ENCODE results near the gene NPC1.
A peak's percentile ranks its signal among the peaks of the same experiment; 100 is the strongest.

The NPC1 gene

DNA sequence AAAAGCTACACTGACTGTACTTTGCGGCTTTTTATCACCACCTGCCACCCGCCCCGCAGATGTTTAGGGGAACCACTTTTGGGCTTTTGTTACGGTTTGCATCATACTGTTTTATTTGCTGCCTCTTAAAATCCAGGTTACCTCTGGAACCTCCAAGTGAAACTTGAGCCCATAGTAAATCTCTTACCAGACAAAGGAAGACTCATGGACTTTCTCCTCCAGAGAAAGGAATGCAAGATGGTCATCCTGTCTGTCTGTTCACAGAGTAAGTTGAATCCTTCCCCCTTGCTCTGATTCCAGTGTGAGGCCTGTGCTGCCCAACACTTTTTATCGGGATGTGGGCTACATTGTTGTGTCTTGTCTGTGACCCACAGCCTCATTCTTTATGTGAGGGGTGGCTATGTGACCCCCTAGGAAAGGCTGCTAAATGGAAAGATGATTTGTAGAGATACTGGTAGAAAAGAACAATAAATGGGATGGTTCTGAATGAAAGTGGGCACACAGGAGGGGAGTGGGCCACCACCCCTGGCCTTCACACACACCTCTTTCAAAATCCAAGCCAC lies 59.7 kb downstream of the NPC1 start:
- no peak for DNase-seq (ENCODE audit: low read depth)
- no peak for TF ChIP-seq CTCF (conservative IDR thresholded peaks at IDR 0.05; ENCODE audit: low read depth, low read length)
- no peak overlapping the region for H3K4me3 ChIP-seq (ENCODE audit: low read depth, low read length)

DNA sequence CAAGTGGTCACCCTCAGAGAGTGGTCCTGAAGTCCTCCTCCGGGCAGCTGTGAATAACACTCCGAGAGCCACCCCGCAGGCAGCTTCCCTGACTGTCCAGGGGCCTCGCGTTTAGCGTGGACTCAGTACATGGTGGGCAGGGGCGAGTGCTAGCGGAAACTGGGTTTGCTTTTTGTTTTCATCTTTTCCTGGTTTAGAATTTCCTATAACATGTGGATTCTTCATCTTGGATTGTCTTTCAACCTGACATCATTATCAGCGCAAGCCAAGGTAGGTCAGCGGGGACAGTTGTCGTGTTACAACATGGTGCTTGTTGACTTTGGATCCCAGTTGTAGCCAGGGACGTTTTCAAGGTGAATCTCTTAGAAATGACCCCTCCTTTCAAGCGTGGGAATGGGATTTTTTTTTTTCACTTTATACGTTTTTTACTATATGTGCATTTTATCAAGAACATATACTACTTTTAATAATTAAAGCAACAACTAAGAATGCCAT lies 62.0 kb downstream of the NPC1 start:
- no peak for TF ChIP-seq CTCF (conservative IDR thresholded peaks at IDR 0.05; ENCODE audit: low read depth, low read length)
- DNase-seq (ENCODE audit: low read depth): no peak
- H3K4me3 ChIP-seq (ENCODE audit: low read depth, low read length): no peak overlapping the region

- TF ChIP-seq CTCF (conservative IDR thresholded peaks at IDR 0.05; ENCODE audit: low read depth, low read length): no peak
- DNase-seq (ENCODE audit: low read depth): peak; percentile 36
Measured at GRCh38 chr18:23523429-23524212, 62.7 kb downstream of the NPC1 start.

GRCh38 chr18:23521907-23522306 lies 64.4 kb downstream of the NPC1 start:
- no peak overlapping the region for H3K4me3 ChIP-seq (ENCODE audit: low read depth, low read length)
- DNase-seq (ENCODE audit: low read depth): no peak
- TF ChIP-seq CTCF (conservative IDR thresholded peaks at IDR 0.05; ENCODE audit: low read depth, low read length): no peak

More at GRCh38 chr18:23523429-23524212, 62.7 kb downstream of the NPC1 start:
- no peak overlapping the region for H3K4me3 ChIP-seq (ENCODE audit: low read depth, low read length)

- TF ChIP-seq CTCF (conservative IDR thresholded peaks at IDR 0.05; ENCODE audit: low read depth, low read length): no peak
- DNase-seq (ENCODE audit: low read depth): no peak
- H3K4me3 ChIP-seq (ENCODE audit: low read depth, low read length): no peak overlapping the region
Measured at GRCh38 chr18:23521271-23521670, 65.0 kb downstream of the NPC1 start.

DNA sequence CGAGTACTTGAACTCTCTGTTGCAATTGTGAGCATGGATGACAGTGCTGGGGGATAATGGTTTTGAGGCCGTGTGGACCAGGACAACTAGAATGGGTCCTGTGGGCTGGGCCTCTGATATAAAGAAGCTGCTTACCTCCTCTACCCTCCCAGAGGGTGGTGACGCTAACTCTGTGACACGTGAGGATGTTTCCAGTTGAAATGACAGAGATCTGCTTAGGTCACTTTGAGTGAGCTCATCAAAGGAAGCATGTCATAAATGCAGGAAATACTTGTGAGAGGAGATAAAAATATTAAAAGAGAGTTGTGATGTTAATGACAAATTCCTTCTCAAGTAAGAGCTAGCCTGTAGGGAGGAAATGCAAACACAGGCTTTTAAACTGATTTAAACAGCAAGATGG lies 66.6 kb downstream of the NPC1 start:
- H3K4me3 ChIP-seq (ENCODE audit: low read depth, low read length): no peak overlapping the region
- no peak for DNase-seq (ENCODE audit: low read depth)
- TF ChIP-seq CTCF (conservative IDR thresholded peaks at IDR 0.05; ENCODE audit: low read depth, low read length): no peak

Data from choroid plexus epithelial cell (primary cell).